Ovary (tissue), 3 donors: ENCODE data around the gene PKP2.

Source experiments
- CTCF ChIP-seq, 3 donors: fragments of 450-650 bp in 2 of 3; fragments of 200-600 bp in 1 of 3; IDR thresholded peaks; one replicate each; pipeline versions ENCODE4 v1.5.1 to v1.8.0; 2016 to 2022; ENCODE audit warnings: antibody characterized with exemption in 3 of 3, mild to moderate bottlenecking in 1 of 3
- POLR2A ChIP-seq: fragments of 450-650 bp; IDR thresholded peaks from one replicate; pipeline ENCODE4 v1.6.1; 2017; ENCODE audit warnings: antibody characterized with exemption, mild to moderate bottlenecking, moderate library complexity
- donor health status: DM: no; HTN: no; CAD: no.

DNA sequence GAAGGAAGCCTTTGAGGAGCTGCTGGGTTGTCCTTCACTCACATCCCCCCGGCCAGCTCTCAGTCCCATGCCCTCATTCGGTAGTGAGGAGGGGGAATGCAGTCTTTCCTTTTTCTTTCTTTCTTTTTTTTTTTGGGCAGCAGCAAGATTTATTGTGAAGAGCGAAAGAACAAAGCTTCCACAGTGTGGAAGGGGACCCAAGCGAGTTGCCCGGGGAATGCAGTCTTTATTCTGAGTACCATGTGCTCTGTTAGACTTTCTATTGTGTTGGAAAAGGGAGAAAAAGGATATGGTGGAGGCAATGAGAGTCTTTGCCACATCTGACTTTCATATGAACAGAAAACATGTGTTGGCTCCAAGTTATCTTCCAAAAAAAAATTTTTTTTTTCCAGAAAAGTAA is 111.0 kb downstream of the PKP2 start:
- TF ChIP-seq CTCF (IDR thresholded peaks at IDR 0.05) (no peak), POLR2A (no peak)
